MCF 10A (cell line): ENCODE measurements around the gene SERTAD4. TPM values are rescaled to one million over a fixed set of nuclear protein-coding genes. Genes with fewer than 3 reads are reported as not detected.

ENCODE experiments used
- BruUV-seq: library from RNA; stranded (reverse); fragments of 400-500 nt; replicated peaks from 2 replicates; lab custom pipeline; 2021; lab: Mats Ljungman, UMichigan
- CTCF ChIA-PET: fragments of 300-600 bp; sonication (Branson Sonifier 250); formaldehyde crosslinking; extraction: SDS; loops from one replicate; lab custom pipeline; 2021; ENCODE audit warnings: antibody characterized with exemption, inconsistent platforms; lab: Yijun Ruan, JAX
- POLR2A ChIA-PET: fragments of 300-600, 350-650 bp; sonication (Branson Sonifier 250); formaldehyde crosslinking; extraction: SDS; loops from one replicate; lab custom pipeline; 2020; ENCODE audit warnings: antibody characterized with exemption, inconsistent platforms; lab: Yijun Ruan, JAX
- DNase-seq: peaks from one replicate; pipeline ENCODE4 v3.0.0-alpha.2; 2018; ENCODE audit not compliant: unreplicated experiment
- H3K27ac Mint-ChIP-seq: one replicate; pipeline ENCODE4 v1.8.0; 2022; ENCODE audit warnings: mild to moderate bottlenecking, low read depth, mixed read lengths; ENCODE audit not compliant: unreplicated experiment
- H3K27me3 Mint-ChIP-seq: one replicate; pipeline ENCODE4 v1.8.0; 2022; ENCODE audit warnings: mixed read lengths; ENCODE audit not compliant: insufficient read depth, unreplicated experiment
- H3K36me3 Mint-ChIP-seq: one replicate; pipeline ENCODE4 v1.8.0; 2022; ENCODE audit warnings: mild to moderate bottlenecking, moderate library complexity, mixed read lengths; ENCODE audit not compliant: insufficient read depth, unreplicated experiment
- H3K4me1 Mint-ChIP-seq: one replicate; pipeline ENCODE4 v1.8.0; 2022; ENCODE audit warnings: mixed read lengths; ENCODE audit not compliant: insufficient read depth, unreplicated experiment
- H3K4me3 Mint-ChIP-seq: one replicate; pipeline ENCODE4 v1.8.0; 2022; ENCODE audit warnings: mild to moderate bottlenecking, moderate library complexity, mixed read lengths; ENCODE audit not compliant: unreplicated experiment
- H3K9me3 Mint-ChIP-seq: one replicate; pipeline ENCODE4 v1.8.0; 2022; ENCODE audit warnings: mixed read lengths; ENCODE audit not compliant: unreplicated experiment
- intact Hi-C: fragments of 100-400 bp; cut with micrococcal nuclease; formaldehyde crosslinking; loops from 2 replicates; pipeline ENCODE4 v1.14.1; 2022
- total RNA-seq: library from RNA; stranded (reverse); gene quantifications from 2 replicates; pipeline ENCODE4 v1.2.3, GENCODE V29; 2022
- TF ChIP-seq, protein P1 (sequence below): fragments of 200-600 bp; IDR thresholded peaks from one replicate; pipeline ENCODE4 v1.8.0; 2022; ENCODE audit warnings: antibody characterized with exemption, mild to moderate bottlenecking; ENCODE audit not compliant: unreplicated experiment

The SERTAD4 gene
- total RNA-seq, 1 experiment from 2014 or later, result 0.19 TPM

DNA sequence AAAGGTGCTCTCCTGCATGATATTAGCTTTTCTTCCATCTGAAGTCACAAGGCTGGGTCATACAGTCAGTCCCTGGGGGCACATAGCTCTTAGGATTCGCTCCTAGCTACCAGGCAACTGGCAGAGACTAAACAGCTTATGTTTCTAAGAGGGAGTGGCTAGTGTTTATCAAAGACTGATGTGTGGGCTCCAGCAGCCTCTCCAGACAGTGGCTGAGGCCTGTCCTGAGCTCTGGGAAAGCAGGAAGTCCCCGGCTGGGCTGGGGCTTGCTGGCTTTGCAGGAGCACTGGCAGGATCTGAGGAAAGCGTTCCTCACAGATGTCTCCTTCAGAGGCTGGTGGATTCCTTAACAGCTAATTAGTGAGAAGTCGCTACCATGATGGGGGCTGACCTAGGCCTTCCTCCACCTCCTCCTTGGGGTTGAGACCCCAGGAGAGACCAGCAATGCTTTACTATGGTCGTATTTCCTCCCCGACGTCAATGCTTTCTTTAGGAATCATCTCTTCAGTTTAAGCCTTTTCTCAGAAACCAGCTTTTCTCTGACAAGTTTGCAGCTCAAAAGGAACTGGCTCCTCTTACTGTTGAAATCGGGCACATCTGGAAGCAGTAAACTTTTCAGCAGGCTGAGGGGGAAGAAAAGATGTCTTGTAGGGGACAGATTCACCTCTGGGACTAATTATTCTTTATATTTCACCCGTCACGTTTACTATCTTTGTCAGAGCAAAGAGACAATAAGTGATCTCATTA, 62.6 kb downstream of the SERTAD4 start:
- peaks cover 17% of the 10 kb centered on the region for H3K4me1 Mint-ChIP-seq
- H3K27me3 Mint-ChIP-seq, result peaks cover 30% of the 10 kb centered on the region
- BruUV-seq, result no TSS peak
- no peak overlapping the region for H3K27ac Mint-ChIP-seq
- TF ChIP-seq, protein P1, sequence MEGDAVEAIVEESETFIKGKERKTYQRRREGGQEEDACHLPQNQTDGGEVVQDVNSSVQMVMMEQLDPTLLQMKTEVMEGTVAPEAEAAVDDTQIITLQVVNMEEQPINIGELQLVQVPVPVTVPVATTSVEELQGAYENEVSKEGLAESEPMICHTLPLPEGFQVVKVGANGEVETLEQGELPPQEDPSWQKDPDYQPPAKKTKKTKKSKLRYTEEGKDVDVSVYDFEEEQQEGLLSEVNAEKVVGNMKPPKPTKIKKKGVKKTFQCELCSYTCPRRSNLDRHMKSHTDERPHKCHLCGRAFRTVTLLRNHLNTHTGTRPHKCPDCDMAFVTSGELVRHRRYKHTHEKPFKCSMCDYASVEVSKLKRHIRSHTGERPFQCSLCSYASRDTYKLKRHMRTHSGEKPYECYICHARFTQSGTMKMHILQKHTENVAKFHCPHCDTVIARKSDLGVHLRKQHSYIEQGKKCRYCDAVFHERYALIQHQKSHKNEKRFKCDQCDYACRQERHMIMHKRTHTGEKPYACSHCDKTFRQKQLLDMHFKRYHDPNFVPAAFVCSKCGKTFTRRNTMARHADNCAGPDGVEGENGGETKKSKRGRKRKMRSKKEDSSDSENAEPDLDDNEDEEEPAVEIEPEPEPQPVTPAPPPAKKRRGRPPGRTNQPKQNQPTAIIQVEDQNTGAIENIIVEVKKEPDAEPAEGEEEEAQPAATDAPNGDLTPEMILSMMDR, result no peak
- ChIA-PET POLR2A (interaction anchor here (1.0 kb wide), 1 partner anchor 166 kb away, joined by 3 read pairs; no protein-coding TSS in a partner anchor), CTCF (interaction anchor here (0.6 to 2.2 kb wide), 13 partner anchors 14 to 833 kb away, joined by 3 to 7 read pairs (median 3); no protein-coding TSS in a partner anchor)
- intact Hi-C loops, result no loop called here
- H3K9me3 Mint-ChIP-seq, result no peaks in the 10 kb centered on the region
- no peak for DNase-seq
- no peak overlapping the region for H3K4me3 Mint-ChIP-seq
- no peaks in the 10 kb centered on the region for H3K36me3 Mint-ChIP-seq

Other genes starting within 250 kb of the SERTAD4 start
- 4.6 and 4.9 TPM in 2 replicates for gene HHAT, start 96.1 kb downstream of the SERTAD4 start, total RNA-seq